HEK293T (cell line): ENCODE results near the gene RFX4.

Experiments used
- CTCF ChIA-PET: fragments of 350-600 bp; formaldehyde crosslinking; extraction: SDS; loops from one replicate; lab custom pipeline; 2021; ENCODE audit warnings: antibody characterized with exemption, inconsistent platforms; lab: Yijun Ruan, JAX
- POLR2A ChIA-PET: fragments of 350-600 bp; formaldehyde crosslinking; extraction: SDS; loops from one replicate; lab custom pipeline; 2020; ENCODE audit warnings: antibody characterized with exemption, inconsistent platforms; lab: Yijun Ruan, JAX
- DNase-seq: peaks from one replicate; pipeline ENCODE4 v3.0.0; 2012; ENCODE audit warnings: mixed read lengths; ENCODE audit errors: extremely low spot score
- ARNT ChIP-seq: fragments of 450-650 bp; IDR thresholded peaks from 2 replicates; pipeline ENCODE4 v1.6.1; 2017; ENCODE audit warnings: mild to moderate bottlenecking
- BHLHE40 ChIP-seq: fragments of 450-650 bp; IDR thresholded peaks from 2 replicates; pipeline ENCODE4 v1.6.1; 2016; ENCODE audit warnings: mild to moderate bottlenecking, moderate library complexity, borderline replicate concordance
- CTBP1 ChIP-seq: fragments of 450-650 bp; IDR thresholded peaks from 2 replicates; pipeline ENCODE4 v1.6.1; 2016; ENCODE audit warnings: borderline replicate concordance
- ELF4 ChIP-seq: fragments of 450-650 bp; IDR thresholded peaks from 2 replicates; pipeline ENCODE4 v1.6.1; 2017; ENCODE audit warnings: antibody characterized with exemption
- FOXA1 ChIP-seq: fragments of 450-650 bp; IDR thresholded peaks from 2 replicates; pipeline ENCODE4 v1.6.1; 2016; ENCODE audit warnings: mild to moderate bottlenecking
- FOXK2 ChIP-seq: fragments of 450-650 bp; IDR thresholded peaks from 2 replicates; pipeline ENCODE4 v1.6.1; 2016; ENCODE audit warnings: mild to moderate bottlenecking
- FOXM1 ChIP-seq: fragments of 450-650 bp; IDR thresholded peaks from 2 replicates; pipeline ENCODE4 v1.6.1; 2017; ENCODE audit warnings: mild to moderate bottlenecking, borderline replicate concordance
- HDGF ChIP-seq: fragments of 450-650 bp; IDR thresholded peaks from 2 replicates; pipeline ENCODE4 v1.6.1; 2017; ENCODE audit warnings: antibody characterized with exemption, borderline replicate concordance
- L3MBTL2 ChIP-seq: fragments of 450-650 bp; conservative IDR thresholded peaks from 2 replicates; pipeline ENCODE4 v1.6.1; 2016; ENCODE audit warnings: mild to moderate bottlenecking
- LEF1 ChIP-seq: fragments of 450-650 bp; IDR thresholded peaks from 2 replicates; pipeline ENCODE4 v1.6.1; 2017; ENCODE audit warnings: mild to moderate bottlenecking, borderline replicate concordance
- NFRKB ChIP-seq: fragments of 450-650 bp; IDR thresholded peaks from 2 replicates; pipeline ENCODE4 v1.6.1; 2016; ENCODE audit warnings: mild to moderate bottlenecking, moderate library complexity
- SP1 ChIP-seq: fragments of 450-650 bp; IDR thresholded peaks from 2 replicates; pipeline ENCODE4 v1.6.1; 2017
- SUZ12 ChIP-seq: fragments of 450-650 bp; IDR thresholded peaks from 2 replicates; pipeline ENCODE4 v1.6.1; 2016; ENCODE audit warnings: mild to moderate bottlenecking
- ZNF384 ChIP-seq: fragments of 450-650 bp; IDR thresholded peaks from 2 replicates; pipeline ENCODE4 v1.6.1; 2016
- TF ChIP-seq, protein P1 (sequence below): fragments of 450-650 bp; IDR thresholded peaks from 2 replicates; pipeline ENCODE4 v1.6.1; 2016

Gene RFX4

DNA sequence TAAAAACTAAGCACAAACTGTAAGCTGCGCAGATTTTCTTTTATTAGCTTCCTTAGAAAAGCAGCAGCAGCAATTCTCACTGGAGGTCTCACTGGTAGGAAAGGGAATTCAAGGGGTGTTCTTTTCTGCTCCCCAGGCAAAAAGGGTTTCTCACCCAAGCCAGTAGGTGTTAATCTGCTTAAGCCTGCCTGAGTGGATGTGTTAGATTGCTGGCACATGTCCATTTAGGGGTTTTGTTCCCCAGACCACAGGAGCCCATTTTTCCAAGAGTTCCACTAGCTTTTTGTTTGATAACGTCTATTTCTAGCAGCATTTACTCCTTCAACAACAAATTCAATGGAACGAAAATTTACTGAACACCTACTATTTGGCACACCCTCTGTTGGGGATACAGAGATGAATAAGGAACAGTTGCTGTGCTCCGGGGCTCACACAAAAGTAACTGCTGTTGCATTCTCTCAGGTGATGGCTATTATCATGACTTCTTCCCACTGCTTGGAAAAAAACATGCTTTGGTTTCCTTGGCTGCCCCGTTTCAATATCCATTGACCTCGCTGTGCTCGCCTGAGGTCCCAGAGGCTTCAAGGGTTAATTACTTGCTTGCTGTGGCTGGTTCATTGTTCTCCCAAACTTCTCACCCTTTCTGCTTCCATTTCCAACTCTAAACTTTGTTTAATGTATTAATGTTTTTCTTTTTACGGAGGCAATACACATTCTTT is 160.6 kb downstream of the RFX4 start:
- ChIA-PET CTCF (no interaction called here), POLR2A (no interaction called here)
- no peak for DNase-seq
- no peak for TF ChIP-seq L3MBTL2
- TF ChIP-seq ZNF384 = no peak

DNA sequence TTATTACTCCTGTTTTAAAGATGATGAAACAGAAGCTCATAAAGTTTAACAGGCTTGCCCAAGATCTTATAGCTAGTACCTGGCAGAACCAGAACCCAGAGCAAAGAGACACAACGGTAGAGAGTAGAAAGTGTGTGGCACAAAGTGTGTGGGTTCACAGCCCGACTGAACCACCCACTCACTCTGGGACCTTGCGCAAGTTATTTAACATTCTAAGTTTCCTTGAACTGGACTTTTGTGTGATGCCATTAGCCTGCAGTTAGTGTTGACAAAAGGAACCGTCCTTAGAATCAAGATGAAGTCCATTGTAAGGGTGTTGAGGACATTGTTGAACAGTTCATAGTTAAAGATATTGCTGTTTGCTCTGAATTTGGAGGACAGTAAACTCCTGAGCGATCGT is 161.8 kb downstream of the RFX4 start:
- DNase-seq = no peak
- POLR2A ChIA-PET = no interaction called here
- CTCF ChIA-PET = no interaction called here
- TF ChIP-seq ELF4 = no peak

DNA sequence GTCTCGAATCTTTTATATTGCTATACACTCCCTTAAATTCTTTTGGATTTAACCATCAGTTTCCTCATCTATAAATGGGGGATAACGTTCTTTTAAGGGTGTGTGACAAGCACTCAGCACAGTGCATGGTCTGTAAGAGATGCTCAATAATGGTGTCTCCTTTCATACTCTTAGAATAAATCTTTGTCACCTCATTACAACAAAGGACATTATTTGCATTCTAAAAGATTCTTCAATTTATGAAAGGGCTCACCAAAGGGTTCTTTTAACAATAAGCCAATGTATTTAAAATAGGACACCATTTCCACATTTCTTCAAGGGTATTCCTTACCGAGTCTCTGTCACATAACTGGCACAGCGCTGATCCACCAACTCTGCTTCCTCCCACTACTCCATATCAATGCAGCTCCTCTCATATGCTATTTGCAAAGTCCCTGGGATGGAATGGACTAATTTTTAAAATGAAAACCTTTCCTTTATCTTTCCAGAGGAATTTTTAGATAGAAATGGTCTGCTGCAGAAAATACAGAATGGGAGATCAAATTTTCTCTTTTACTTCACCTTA is 162.5 kb downstream of the RFX4 start:
- no peak for TF ChIP-seq ELF4
- TF ChIP-seq FOXA1 = no peak
- no peak for TF ChIP-seq L3MBTL2
- TF ChIP-seq HDGF = no peak
- no peak for TF ChIP-seq LEF1
- TF ChIP-seq FOXM1 = no peak
- no peak for TF ChIP-seq NFRKB
- TF ChIP-seq, protein P1, sequence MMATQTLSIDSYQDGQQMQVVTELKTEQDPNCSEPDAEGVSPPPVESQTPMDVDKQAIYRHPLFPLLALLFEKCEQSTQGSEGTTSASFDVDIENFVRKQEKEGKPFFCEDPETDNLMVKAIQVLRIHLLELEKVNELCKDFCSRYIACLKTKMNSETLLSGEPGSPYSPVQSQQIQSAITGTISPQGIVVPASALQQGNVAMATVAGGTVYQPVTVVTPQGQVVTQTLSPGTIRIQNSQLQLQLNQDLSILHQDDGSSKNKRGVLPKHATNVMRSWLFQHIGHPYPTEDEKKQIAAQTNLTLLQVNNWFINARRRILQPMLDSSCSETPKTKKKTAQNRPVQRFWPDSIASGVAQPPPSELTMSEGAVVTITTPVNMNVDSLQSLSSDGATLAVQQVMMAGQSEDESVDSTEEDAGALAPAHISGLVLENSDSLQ = no peak
- TF ChIP-seq ZNF384 = no peak
- no peak for TF ChIP-seq ARNT
- ChIA-PET POLR2A (no interaction called here), CTCF (no interaction called here)
- no peak for DNase-seq

DNA sequence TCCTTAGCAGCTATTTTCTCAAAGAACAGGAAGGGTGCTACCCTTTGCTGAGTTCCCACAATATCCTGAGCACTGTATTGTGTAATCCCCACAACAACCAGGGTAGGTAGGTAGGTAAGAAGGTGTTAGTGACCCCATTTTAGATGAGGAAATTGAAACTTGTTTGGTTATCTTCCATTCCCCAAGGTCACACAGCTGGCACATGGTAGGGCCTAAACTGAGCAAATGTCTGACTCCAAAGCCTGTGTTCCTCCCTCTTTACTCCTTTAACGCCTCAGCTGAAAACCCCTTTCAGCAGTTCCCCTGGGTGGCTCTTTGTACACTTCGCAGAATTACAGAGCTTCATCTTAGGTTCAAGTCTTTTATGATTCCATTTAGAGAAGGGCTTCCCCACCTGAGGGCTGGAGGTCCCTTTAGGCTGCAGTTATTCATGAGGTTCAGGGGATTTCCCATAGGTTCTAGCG is 165.2 kb downstream of the RFX4 start:
- ChIA-PET CTCF (no interaction called here), POLR2A (no interaction called here)
- no peak for DNase-seq
- TF ChIP-seq FOXA1 = no peak
- no peak for TF ChIP-seq L3MBTL2
- TF ChIP-seq SUZ12 = no peak
- no peak for TF ChIP-seq FOXK2
- TF ChIP-seq, protein P1 = no peak
- TF ChIP-seq CTBP1 = no peak
- TF ChIP-seq HDGF = no peak
- TF ChIP-seq ARNT = no peak
- TF ChIP-seq SP1 = no peak
- TF ChIP-seq NFRKB = no peak
- no peak for TF ChIP-seq FOXM1
- no peak for TF ChIP-seq BHLHE40
- TF ChIP-seq ZNF384 = no peak

DNA sequence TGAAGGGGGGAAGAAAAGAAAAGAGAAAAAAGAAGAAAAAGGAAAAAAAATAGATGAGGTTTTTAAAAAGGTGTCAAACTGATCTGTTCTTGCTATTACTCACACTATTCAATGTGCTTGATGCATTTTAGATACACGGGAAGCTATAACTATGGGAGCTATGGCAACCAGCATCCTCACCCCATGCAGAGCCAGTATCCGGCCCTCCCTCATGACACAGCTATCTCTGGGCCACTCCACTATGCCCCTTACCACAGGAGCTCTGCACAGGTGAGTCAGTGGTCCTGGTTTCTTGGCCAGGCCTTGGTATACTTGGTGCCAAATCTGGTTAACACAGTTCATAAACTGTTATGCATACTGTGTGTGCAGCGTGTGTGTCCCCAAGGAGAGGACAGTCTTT is 167.7 kb downstream of the RFX4 start:
- DNase-seq = no peak
- ChIA-PET CTCF (no interaction called here), POLR2A (no interaction called here)
- TF ChIP-seq FOXM1 (no peak), L3MBTL2 (no peak), SP1 (no peak)

DNA sequence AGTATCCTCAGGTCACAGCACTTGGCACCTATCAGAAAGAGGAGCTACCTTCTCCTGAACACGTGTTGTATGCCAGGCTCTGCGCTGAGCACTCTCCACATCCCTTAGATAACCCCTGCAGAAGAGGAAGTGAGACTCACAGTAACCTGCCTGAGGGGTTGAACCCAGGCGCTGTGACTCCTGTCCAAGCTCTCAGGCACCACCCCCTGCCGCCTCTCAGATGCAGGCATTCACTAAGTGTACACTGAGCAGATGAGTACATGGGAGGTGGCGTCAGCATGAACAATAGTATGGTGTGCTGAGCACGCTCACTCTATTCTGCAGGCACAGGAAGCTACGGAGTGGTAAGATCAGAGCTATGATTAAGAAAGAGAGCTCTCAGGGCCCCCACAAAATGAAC is 170.7 kb downstream of the RFX4 start:
- DNase-seq = no peak
- TF ChIP-seq CTBP1 (no peak), SUZ12 (no peak), L3MBTL2 (no peak), LEF1 (no peak)
- POLR2A ChIA-PET = no interaction called here
- CTCF ChIA-PET = no interaction called here

DNA sequence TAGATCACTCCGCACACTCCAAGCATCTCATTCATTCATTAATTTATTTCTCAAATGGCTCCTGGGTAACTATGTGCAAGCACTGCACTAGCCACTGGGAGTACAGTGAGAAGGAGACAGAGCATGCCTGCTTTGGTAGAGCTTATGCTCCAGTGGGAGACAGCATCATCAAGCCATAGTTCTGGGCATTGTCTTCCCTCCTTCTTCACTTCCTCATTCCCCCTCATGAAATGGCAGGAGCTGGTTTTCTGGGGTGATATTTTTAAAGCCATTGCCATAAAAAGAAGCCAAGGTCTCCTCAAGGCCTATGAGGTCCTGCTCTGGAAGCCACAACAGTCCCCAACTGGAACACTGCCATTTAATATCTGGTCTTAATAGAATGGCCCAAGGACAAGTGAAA is 171.5 kb downstream of the RFX4 start:
- TF ChIP-seq SUZ12 (no peak), LEF1 (no peak), ARNT (no peak), SP1 (no peak), BHLHE40 (no peak), L3MBTL2 (no peak), ELF4 (no peak), NFRKB (no peak), FOXM1 (no peak), FOXK2 (no peak), CTBP1 (no peak)
- TF ChIP-seq, protein P1 = no peak
- DNase-seq = no peak
- ChIA-PET CTCF (no interaction called here), POLR2A (no interaction called here)
